ENCODE measurements around the gene LGMN. TPM values are rescaled to one million over a fixed set of nuclear protein-coding genes. Genes with fewer than 3 reads are reported as not detected.

LGMN gene
- total RNA-seq, 1 experiment from 2014 or later = 37.2 TPM

GRCh38 chr14:92717571-92718042 lies 30.8 kb downstream of the LGMN start:
- intact Hi-C loops (cut with micrococcal nuclease; ENCODE audit: unreplicated experiment) = no loop called here
- no peak for ATAC-seq

GRCh38 chr14:92716131-92716530 lies 32.3 kb downstream of the LGMN start:
- POLR2A ChIA-PET = no interaction called here
- H3K36me3 ChIP-seq (ENCODE audit: control insufficient read depth, insufficient read depth, low read length) = no peaks in the 10 kb centered on the region
- H3K4me1 ChIP-seq (ENCODE audit: control insufficient read depth, insufficient read depth, low read length) = no peaks in the 10 kb centered on the region
- TF ChIP-seq CTCF (IDR thresholded peaks at IDR 0.05) = no peak
- no peak for TF ChIP-seq REST (IDR thresholded peaks at IDR 0.05; ENCODE audit: insufficient read depth in 1 of 2, low read depth in 2 of 2, low read length in 1 of 2)
- TF ChIP-seq POLR2AphosphoS5 (IDR thresholded peaks at IDR 0.05; ENCODE audit: low read depth, low read length) = no peak
- no peak for TF ChIP-seq SIN3A (IDR thresholded peaks at IDR 0.05; ENCODE audit: borderline replicate concordance, insufficient read depth, low read depth, low read length)
- no peak for TF ChIP-seq TCF7L2 (IDR thresholded peaks at IDR 0.05; ENCODE audit: low read depth, low read length)
- BruUV-seq (replicated peaks) = no TSS peak
- intact Hi-C loops (cut with micrococcal nuclease; ENCODE audit: unreplicated experiment) (no loop called here), in situ Hi-C loops (cut with HindIII; ENCODE audit: low pct_unique_long_range_greater_than_20kb, low sequenced_read_pairs) (no loop called here)
- DNase-seq (ENCODE audit: low read depth, low spot score) (no peak), ATAC-seq (no peak)
- CTCF ChIA-PET = no interaction called here
- H3K9me3 ChIP-seq (ENCODE audit: control insufficient read depth, insufficient read depth, low read depth, low read length) = no peaks in the 10 kb centered on the region
- no peak overlapping the region for H3K27ac ChIP-seq (ENCODE audit: low read length)
- no peaks in the 10 kb centered on the region for H3K27me3 ChIP-seq (ENCODE audit: control insufficient read depth, insufficient read depth, low read length)
- no peak overlapping the region for H3K4me3 ChIP-seq (ENCODE audit: low read depth in 2 of 2, low read length in 2 of 2)

More at GRCh38 chr14:92717571-92718042, 30.8 kb downstream of the LGMN start:
- no peaks in the 10 kb centered on the region for H3K4me1 ChIP-seq (ENCODE audit: control insufficient read depth, insufficient read depth, low read length)
- H3K27me3 ChIP-seq (ENCODE audit: control insufficient read depth, insufficient read depth, low read length) = no peaks in the 10 kb centered on the region
- ChIA-PET CTCF (interaction anchor here (0.7 kb wide), 1 partner anchor 28 kb away, joined by 3 read pairs; no protein-coding TSS in a partner anchor), POLR2A (interaction anchor here (0.7 kb wide), 1 partner anchor 300 kb away, joined by 4 read pairs; no protein-coding TSS in a partner anchor)
- H3K27ac ChIP-seq (ENCODE audit: low read length) = no peak overlapping the region
- no peak for TF ChIP-seq REST (IDR thresholded peaks at IDR 0.05; ENCODE audit: insufficient read depth in 1 of 2, low read depth in 2 of 2, low read length in 1 of 2)
- TF ChIP-seq SIN3A (IDR thresholded peaks at IDR 0.05; ENCODE audit: borderline replicate concordance, insufficient read depth, low read depth, low read length) = no peak
- peak; percentile 57 for TF ChIP-seq TCF7L2 (IDR thresholded peaks at IDR 0.05; ENCODE audit: low read depth, low read length)
- in situ Hi-C loops (cut with HindIII; ENCODE audit: low pct_unique_long_range_greater_than_20kb, low sequenced_read_pairs) = no loop called here
- H3K4me3 ChIP-seq (ENCODE audit: low read depth in 2 of 2, low read length in 2 of 2) = no peak overlapping the region
- H3K9me3 ChIP-seq (ENCODE audit: control insufficient read depth, insufficient read depth, low read depth, low read length) = no peaks in the 10 kb centered on the region
- no peaks in the 10 kb centered on the region for H3K36me3 ChIP-seq (ENCODE audit: control insufficient read depth, insufficient read depth, low read length)
- BruUV-seq (replicated peaks) = no TSS peak
- DNase-seq (ENCODE audit: low read depth, low spot score) = no peak

All from Panc1 (cell line).